Measurements from ENCODE around the gene AGBL1. TPM values are rescaled to one million over a fixed set of nuclear protein-coding genes. Genes with fewer than 3 reads are reported as not detected.

The AGBL1 gene
- total RNA-seq (ENCODE audit: low replicate concordance): not detected in 2 replicates

GRCh38 chr15:86079508-86080266 is at the start of gene AGBL1:
TSS of gene AGBL1 (plus strand) at chr15:86079871.
- no peak within 1 kb of the TSS for H3K4me3 ChIP-seq (ENCODE audit: low read depth, low read length)
- TF ChIP-seq, protein P1, sequence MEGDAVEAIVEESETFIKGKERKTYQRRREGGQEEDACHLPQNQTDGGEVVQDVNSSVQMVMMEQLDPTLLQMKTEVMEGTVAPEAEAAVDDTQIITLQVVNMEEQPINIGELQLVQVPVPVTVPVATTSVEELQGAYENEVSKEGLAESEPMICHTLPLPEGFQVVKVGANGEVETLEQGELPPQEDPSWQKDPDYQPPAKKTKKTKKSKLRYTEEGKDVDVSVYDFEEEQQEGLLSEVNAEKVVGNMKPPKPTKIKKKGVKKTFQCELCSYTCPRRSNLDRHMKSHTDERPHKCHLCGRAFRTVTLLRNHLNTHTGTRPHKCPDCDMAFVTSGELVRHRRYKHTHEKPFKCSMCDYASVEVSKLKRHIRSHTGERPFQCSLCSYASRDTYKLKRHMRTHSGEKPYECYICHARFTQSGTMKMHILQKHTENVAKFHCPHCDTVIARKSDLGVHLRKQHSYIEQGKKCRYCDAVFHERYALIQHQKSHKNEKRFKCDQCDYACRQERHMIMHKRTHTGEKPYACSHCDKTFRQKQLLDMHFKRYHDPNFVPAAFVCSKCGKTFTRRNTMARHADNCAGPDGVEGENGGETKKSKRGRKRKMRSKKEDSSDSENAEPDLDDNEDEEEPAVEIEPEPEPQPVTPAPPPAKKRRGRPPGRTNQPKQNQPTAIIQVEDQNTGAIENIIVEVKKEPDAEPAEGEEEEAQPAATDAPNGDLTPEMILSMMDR (IDR thresholded peaks at IDR 0.05; ENCODE audit: insufficient read depth, low read length): no peak
- DNase-seq (ENCODE audit: low read depth): no peak

DNA sequence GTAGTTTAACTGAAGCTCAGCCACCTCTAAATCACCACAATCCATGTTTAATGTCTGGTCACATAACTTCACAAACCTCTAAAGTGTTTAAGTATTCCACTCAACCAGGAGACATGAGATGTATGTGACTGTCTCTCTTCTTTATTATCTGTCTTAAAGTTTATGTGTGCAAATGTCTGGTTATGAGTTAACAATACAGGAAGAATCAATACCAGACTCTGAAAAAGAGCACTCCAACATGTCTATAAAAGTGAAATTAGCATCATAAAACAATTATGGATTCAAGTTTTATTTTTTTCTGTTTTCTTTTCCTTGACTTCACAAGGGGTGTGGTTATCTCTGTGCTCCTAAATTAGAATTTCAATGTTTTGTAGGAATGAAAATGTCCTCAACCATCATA is 44.8 kb upstream of the AGBL1 start:
- DNase-seq (ENCODE audit: low read depth): no peak
- H3K4me3 ChIP-seq (ENCODE audit: low read depth, low read length): no peak overlapping the region
- TF ChIP-seq, protein P1 (IDR thresholded peaks at IDR 0.05; ENCODE audit: insufficient read depth, low read length): no peak

DNA sequence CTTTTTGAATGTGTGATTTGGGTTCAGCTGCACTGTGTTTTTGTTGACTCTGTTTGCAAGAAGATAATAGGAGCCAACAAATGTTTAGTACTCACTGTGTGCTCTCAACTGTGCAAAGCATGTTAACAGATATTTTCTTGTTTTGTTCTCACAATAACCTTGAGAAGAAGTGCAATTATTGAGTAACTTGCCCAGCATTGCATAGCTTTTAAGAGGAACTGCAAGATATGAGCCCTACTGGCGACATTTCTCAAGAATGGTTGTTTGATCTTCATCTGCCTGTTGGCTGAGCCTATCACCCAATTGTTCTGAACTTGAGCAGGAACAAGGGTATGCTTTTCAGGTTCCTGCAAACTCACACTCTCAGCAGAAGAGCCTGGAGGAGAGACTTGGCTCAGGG is 43.4 kb upstream of the AGBL1 start:
- H3K4me3 ChIP-seq (ENCODE audit: low read depth, low read length): no peak overlapping the region
- no peak for DNase-seq (ENCODE audit: low read depth)
- TF ChIP-seq, protein P1 (IDR thresholded peaks at IDR 0.05; ENCODE audit: insufficient read depth, low read length): no peak

DNA sequence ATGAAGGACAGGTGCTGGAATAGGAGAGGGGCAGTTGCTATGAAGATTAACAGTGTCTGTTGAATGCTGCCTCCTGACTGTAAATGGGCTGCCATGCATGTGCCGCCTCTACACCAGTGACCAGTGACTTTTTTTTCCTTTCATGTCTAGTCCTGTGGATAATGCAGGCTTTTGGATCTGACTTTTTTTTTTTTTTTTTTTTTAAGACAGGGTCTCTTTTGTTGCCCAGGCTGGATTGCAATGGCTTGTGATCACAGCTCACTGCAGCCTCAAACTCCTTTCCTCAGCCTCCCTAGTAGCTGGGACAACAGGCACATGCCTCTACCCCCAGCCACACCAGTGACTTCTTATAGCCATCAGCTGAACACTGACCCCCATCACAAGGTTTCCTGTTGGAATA is 41.2 kb upstream of the AGBL1 start:
- TF ChIP-seq, protein P1 (IDR thresholded peaks at IDR 0.05; ENCODE audit: insufficient read depth, low read length): no peak
- no peak for DNase-seq (ENCODE audit: low read depth)
- H3K4me3 ChIP-seq (ENCODE audit: low read depth, low read length): no peak overlapping the region

DNA sequence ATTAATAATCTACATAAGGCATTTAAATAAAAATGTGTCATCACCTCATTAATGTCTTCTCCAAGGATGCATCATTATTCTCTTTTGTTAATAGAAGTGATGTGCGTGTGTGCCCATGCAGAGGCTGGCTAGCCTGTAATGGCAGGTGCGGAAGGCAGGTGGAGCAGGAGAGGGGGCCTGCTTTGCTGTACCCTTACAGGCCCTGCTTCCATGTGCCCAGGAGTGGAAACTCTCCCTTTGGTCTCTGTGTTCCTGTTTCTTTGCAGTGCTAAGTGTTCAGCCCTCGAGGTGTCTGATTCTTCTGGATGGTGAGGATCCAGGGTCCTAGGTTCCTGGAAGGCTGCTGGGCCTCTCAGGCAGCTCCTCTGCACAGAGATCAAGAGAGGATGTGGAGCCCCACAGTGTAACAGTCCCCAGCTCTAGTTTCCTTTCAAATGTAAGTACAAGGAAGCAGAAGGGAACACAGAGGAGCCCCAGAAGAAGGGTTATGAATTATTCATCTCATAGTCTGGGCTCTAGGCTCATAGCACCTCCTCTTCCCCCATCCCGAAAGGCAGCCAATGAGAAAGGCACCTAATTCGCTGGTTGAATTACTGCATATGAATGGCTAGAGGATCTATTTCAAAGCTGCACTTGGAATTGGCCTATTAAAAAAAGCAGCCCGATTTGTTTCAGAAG is 39.2 kb upstream of the AGBL1 start:
- H3K4me3 ChIP-seq (ENCODE audit: low read depth, low read length): no peak overlapping the region
- no peak for DNase-seq (ENCODE audit: low read depth)
- TF ChIP-seq, protein P1 (IDR thresholded peaks at IDR 0.05; ENCODE audit: insufficient read depth, low read length): no peak

DNA sequence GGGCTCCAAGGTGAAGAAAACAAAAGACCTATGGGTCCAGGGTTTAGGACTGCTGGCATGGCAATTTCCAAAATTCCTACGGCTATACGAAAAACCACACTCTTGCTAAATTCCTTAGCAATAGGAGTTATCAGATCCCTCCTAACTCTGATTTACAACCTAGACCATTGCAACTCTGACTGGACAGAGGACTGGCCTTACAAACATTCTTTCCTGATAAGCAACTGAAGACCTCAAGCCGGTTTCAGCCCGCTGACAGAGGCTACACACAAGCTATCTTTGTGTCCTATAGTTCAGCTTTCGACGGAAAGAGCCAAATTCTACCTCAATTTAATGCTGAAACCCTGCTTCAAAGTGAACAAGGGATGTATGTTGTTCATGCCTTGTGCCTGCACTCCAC is 38.3 kb upstream of the AGBL1 start:
- H3K4me3 ChIP-seq (ENCODE audit: low read depth, low read length): no peak overlapping the region
- TF ChIP-seq, protein P1 (IDR thresholded peaks at IDR 0.05; ENCODE audit: insufficient read depth, low read length): no peak
- no peak for DNase-seq (ENCODE audit: low read depth)

All from fibroblast of the aortic adventitia (primary cell).